Measurements from ENCODE around the gene CPNE8. TPM values are rescaled to one million over a fixed set of nuclear protein-coding genes. Genes with fewer than 3 reads are reported as not detected.
"Not testable (repeated sequence)": the region's sequence is repeated elsewhere in the genome, so short reads cannot be mapped to it uniquely, and the experiment has no call there.

CPNE8 gene
- total RNA-seq, 3 donors from 2014 or later = 11.3 to 29.8 (median 28.3) TPM

DNA sequence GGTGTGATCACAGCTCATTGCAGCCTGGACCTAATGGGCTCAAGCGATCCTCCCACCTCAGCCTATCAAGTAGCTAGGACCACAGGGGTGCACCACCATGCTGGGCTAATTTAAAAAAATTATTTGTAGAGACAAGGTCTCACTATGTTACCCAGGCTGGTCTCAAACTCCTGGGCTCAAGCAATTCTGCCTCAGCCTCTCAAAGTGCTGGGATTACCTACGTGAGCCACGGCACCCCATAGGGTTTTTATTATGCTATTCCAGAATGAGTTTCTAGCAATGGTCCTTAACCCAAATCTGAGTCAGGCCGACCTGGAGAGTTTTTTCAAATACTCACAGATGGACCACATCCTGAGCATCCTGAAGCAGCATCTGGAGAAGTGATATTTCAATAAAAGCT is 159.8 kb downstream of the CPNE8 start:
- Histone ChIP-seq H3K9me3 (no peaks in the 10 kb centered on the region), H3K36me3 (no peaks in the 10 kb centered on the region), H3K27ac (no peak overlapping the region), H3K27me3 (no peaks in the 10 kb centered on the region), H3K4me3 (no peak overlapping the region), H3K4me1 (no peaks in the 10 kb centered on the region)
- DNase-seq (ENCODE audit: low spot score in 2 of 2) = no peak
- TF ChIP-seq POLR2AphosphoS5 (IDR thresholded peaks at IDR 0.05) = no peak
- no peak for TF ChIP-seq POLR2A (IDR thresholded peaks at IDR 0.05)
- TF ChIP-seq CTCF (IDR thresholded peaks at IDR 0.05) = no peak
- intact Hi-C loops (cut with DNase I; ENCODE audit: low total_unique reads) = no loop called here

DNA sequence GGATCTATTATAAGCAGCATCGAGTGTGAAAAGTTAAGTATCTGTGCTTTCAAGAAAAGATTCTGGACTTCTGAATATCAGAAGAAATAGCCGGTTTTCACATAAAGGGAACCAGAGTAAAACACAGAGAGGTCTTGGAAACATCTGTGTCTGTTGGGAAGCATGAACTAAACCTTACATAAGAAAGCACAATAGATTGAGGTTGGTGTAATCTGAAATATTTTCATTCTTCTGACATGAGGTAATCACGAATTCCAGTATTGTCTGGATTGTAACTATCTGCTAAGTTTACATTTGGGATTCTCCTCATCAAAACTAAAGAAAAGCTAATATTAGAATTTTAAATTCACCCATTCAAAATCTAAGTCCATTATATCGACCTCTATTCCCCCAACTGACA is 161.3 kb downstream of the CPNE8 start:
- H3K27me3 ChIP-seq = no peaks in the 10 kb centered on the region
- H3K4me3 ChIP-seq = no peak overlapping the region
- intact Hi-C loops (cut with DNase I; ENCODE audit: low total_unique reads) = no loop called here
- no peak for TF ChIP-seq POLR2AphosphoS5 (IDR thresholded peaks at IDR 0.05)
- TF ChIP-seq CTCF (IDR thresholded peaks at IDR 0.05) = no peak
- no peak for TF ChIP-seq POLR2A (IDR thresholded peaks at IDR 0.05)
- no peak overlapping the region for H3K27ac ChIP-seq
- no peak for DNase-seq (ENCODE audit: low spot score in 2 of 2)
- H3K36me3 ChIP-seq = no peaks in the 10 kb centered on the region
- H3K9me3 ChIP-seq = no peaks in the 10 kb centered on the region
- H3K4me1 ChIP-seq = no peaks in the 10 kb centered on the region

GRCh38 chr12:38742496-38742895 is 162.9 kb downstream of the CPNE8 start:
- intact Hi-C loops (cut with DNase I; ENCODE audit: low total_unique reads); H3K4me1 ChIP-seq; H3K4me3 ChIP-seq; H3K27ac ChIP-seq; H3K36me3 ChIP-seq; DNase-seq (ENCODE audit: low spot score in 2 of 2); H3K27me3 ChIP-seq; H3K9me3 ChIP-seq: not testable (repeated sequence)

DNA sequence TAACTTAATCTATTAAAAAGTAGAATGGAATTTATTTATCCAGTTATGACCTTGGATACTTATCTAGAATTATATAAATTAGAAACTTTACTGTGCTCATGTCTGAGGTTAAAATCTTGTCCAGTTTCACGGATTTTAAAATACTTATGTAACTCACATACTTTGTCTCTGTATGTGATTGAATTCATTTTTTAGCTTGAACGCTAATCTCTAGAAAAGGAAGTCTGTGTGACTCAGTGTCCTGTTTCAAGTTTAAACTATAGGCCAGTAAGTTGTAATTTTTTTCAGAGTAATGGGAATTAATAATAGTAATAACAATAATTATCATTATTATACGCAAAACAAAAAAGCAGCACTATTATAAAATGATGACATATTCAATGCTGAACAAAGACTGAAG is 168.6 kb downstream of the CPNE8 start:
- Histone ChIP-seq H3K9me3 (no peaks in the 10 kb centered on the region), H3K36me3 (no peaks in the 10 kb centered on the region), H3K27ac (no peak overlapping the region), H3K4me1 (no peaks in the 10 kb centered on the region), H3K4me3 (no peak overlapping the region), H3K27me3 (no peaks in the 10 kb centered on the region)
- intact Hi-C loops (cut with DNase I; ENCODE audit: low total_unique reads) = no loop called here
- DNase-seq (ENCODE audit: low spot score in 2 of 2) = no peak
- TF ChIP-seq POLR2AphosphoS5 (IDR thresholded peaks at IDR 0.05) = no peak
- no peak for TF ChIP-seq CTCF (IDR thresholded peaks at IDR 0.05)
- TF ChIP-seq POLR2A (IDR thresholded peaks at IDR 0.05) = no peak

DNA sequence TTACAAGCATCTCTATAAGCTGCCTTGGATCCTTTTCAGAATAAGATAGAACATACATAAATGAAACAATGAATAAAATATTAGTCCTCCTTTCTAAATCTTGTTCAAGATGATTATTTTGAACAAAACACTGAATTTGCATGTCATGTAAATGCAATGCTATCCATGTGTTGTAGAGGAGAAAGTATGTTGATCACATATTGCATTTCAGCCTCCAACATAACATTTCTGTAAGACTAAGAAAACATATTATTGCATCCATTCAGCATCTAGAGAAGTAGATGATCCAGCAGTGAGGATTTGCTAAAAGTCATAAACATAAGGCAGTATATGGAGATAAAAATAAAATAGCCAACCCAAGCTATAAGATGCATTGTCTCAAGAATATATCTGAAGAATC is 172.6 kb downstream of the CPNE8 start:
- no peak for DNase-seq (ENCODE audit: low spot score in 2 of 2)
- TF ChIP-seq POLR2AphosphoS5 (IDR thresholded peaks at IDR 0.05) (no peak), POLR2A (IDR thresholded peaks at IDR 0.05) (no peak), CTCF (IDR thresholded peaks at IDR 0.05) (no peak)
- Histone ChIP-seq H3K27ac (no peak overlapping the region), H3K4me3 (no peak overlapping the region), H3K27me3 (no peaks in the 10 kb centered on the region), H3K4me1 (no peaks in the 10 kb centered on the region), H3K36me3 (no peaks in the 10 kb centered on the region), H3K9me3 (no peaks in the 10 kb centered on the region)
- intact Hi-C loops (cut with DNase I; ENCODE audit: low total_unique reads) = no loop called here

DNA sequence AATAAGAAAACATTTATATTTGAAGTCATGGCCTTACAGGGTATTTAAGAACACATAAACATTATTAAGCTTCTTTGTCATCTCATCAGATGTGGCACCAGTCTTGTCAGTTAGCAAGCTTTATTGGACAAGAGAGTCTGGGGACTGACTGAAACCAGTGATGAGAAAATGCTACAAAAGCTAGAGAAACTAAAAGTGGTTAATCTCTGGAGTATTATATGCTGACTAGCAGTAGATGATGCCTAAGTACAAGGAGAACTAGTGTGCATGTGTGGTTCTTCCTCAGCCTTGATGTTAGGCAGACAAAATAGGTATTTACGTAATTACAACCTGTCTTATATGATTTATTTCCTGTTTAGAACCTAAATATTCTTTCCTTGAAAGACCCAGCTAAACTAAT is 176.5 kb downstream of the CPNE8 start:
- Histone ChIP-seq H3K4me3 (no peak overlapping the region), H3K4me1 (no peaks in the 10 kb centered on the region), H3K9me3 (no peaks in the 10 kb centered on the region), H3K27ac (no peak overlapping the region), H3K36me3 (no peaks in the 10 kb centered on the region), H3K27me3 (no peaks in the 10 kb centered on the region)
- intact Hi-C loops (cut with DNase I; ENCODE audit: low total_unique reads) = no loop called here
- TF ChIP-seq POLR2A (IDR thresholded peaks at IDR 0.05) (no peak), CTCF (IDR thresholded peaks at IDR 0.05) (no peak), POLR2AphosphoS5 (IDR thresholded peaks at IDR 0.05) (no peak)
- DNase-seq (ENCODE audit: low spot score in 2 of 2) = no peak
